B cell (primary cell): Measurements from ENCODE around the gene IL22RA2. TPM values are rescaled to one million over a fixed set of nuclear protein-coding genes. Genes with fewer than 3 reads are reported as not detected.
"Not testable (repeated sequence)": the region's sequence is repeated elsewhere in the genome, so short reads cannot be mapped to it uniquely, and the experiment has no call there.

Experiments used
- ATAC-seq: fragments of 200-7000 bp; cut with Tn5 transposase; one replicate; pipeline ENCODE4 v1.10.0; 2021; ENCODE audit warnings: low read depth, mild to moderate bottlenecking, moderate number of reproducible peaks, moderate library complexity
- CTCF ChIA-PET: fragments of 350-600 bp; sonication (Branson Sonifier 250); formaldehyde crosslinking; loops from one replicate; lab custom pipeline; 2021; ENCODE audit warnings: antibody characterized with exemption, inconsistent platforms; lab: Charles Lee
- POLR2A ChIA-PET: fragments of 350-600 bp; sonication (Branson Sonifier 250); formaldehyde crosslinking; loops from one replicate; lab custom pipeline; 2021; ENCODE audit warnings: antibody characterized with exemption; lab: Charles Lee
- DNase-seq: peaks from one replicate; pipeline ENCODE4 v3.0.0; 2013
- H2AFZ ChIP-seq: 2 replicates; pipeline ENCODE4 v1.6.1; 2012; ENCODE audit warnings: mild to moderate bottlenecking, low read depth, low read length; ENCODE audit not compliant: insufficient read depth, poor library complexity, severe bottlenecking
- H3K27ac ChIP-seq, 2 donors: 1 replicate in 1 of 2; 2 replicates in 1 of 2; pipeline ENCODE4 v1.5.1; 2012 to 2013; ENCODE audit warnings: low read length in 2 of 2, mild to moderate bottlenecking in 2 of 2, moderate library complexity in 1 of 2
- H3K27me3 ChIP-seq, 4 experiments: fragments of 200-600 bp in 1 of 4; sonication (generic) in 1 of 4; replicated peaks in 1 of 4; 1 replicate in 2 of 4; 2 replicates in 2 of 4; pipeline versions ENCODE4 v1.6.1 to v1.7.0; 2013 to 2016; ENCODE audit warnings: low read length in 3 of 4, mild to moderate bottlenecking in 2 of 4, mixed read lengths in 1 of 4, moderate library complexity in 1 of 4; ENCODE audit not compliant: insufficient read depth in 4 of 4, control insufficient read depth in 3 of 4; ENCODE audit errors: control extremely low read depth in 1 of 4
- H3K36me3 ChIP-seq, 2 experiments: replicated peaks in 1 of 2; 1 replicate in 1 of 2; 2 replicates in 1 of 2; pipeline versions ENCODE4 v1.6.1 to v1.7.1; 2013; ENCODE audit warnings: low read length in 1 of 2; ENCODE audit not compliant: insufficient read depth in 2 of 2, control insufficient read depth in 1 of 2; ENCODE audit errors: control extremely low read depth in 1 of 2, extremely low read depth in 1 of 2
- H3K4me1 ChIP-seq, 2 donors: fragments of 200-600 bp in 1 of 2; sonication (generic) in 1 of 2; 1 replicate in 1 of 2; 2 replicates in 1 of 2; pipeline versions ENCODE4 v1.5.1 to v1.6.1; 2013 to 2017; ENCODE audit warnings: low read length in 2 of 2; ENCODE audit not compliant: control insufficient read depth in 2 of 2, insufficient read depth in 2 of 2
- H3K4me2 ChIP-seq: replicated peaks from 2 replicates; pipeline ENCODE3; 2012; ENCODE audit warnings: mild to moderate bottlenecking, low read depth, low read length; ENCODE audit not compliant: poor library complexity, severe bottlenecking
- H3K4me3 ChIP-seq, 5 experiments: fragments of 200-600 bp in 1 of 5; sonication (generic) in 1 of 5; 1 replicate in 3 of 5; 2 replicates in 2 of 5; pipeline versions ENCODE4 v1.5.1 to v1.7.0; 2011 to 2016; ENCODE audit warnings: low read length in 4 of 5, mild to moderate bottlenecking in 4 of 5, low read depth in 2 of 5, control low read depth in 1 of 5, moderate library complexity in 1 of 5; ENCODE audit not compliant: insufficient read depth in 1 of 5; ENCODE audit errors: control extremely low read depth in 1 of 5, extremely low read depth in 1 of 5
- H3K79me2 ChIP-seq: fragments of 200-600 bp; sonication (generic); one replicate; pipeline ENCODE4 v1.6.0; 2016; ENCODE audit warnings: low read length; ENCODE audit not compliant: control insufficient read depth, insufficient read depth
- H3K9ac ChIP-seq: fragments of 200-600 bp; sonication (generic); 2 replicates; pipeline ENCODE4 v1.6.1; 2017; ENCODE audit warnings: mild to moderate bottlenecking, low read length, moderate library complexity
- H3K9me3 ChIP-seq, 3 donors: one replicate each; pipeline versions ENCODE4 v1.6.1 to v1.7.1; 2013; ENCODE audit warnings: low read length in 2 of 3; ENCODE audit not compliant: control insufficient read depth in 2 of 3, insufficient read depth in 1 of 3; ENCODE audit errors: control extremely low read depth in 1 of 3
- H4K20me1 ChIP-seq: 2 replicates; pipeline ENCODE4 v1.6.0; 2012; ENCODE audit warnings: mild to moderate bottlenecking, low read length; ENCODE audit not compliant: insufficient read depth, control insufficient read depth, poor library complexity, severe bottlenecking
- H3K27ac Mint-ChIP-seq: one replicate; pipeline ENCODE4 v1.8.0; 2021; ENCODE audit warnings: mixed read lengths
- H3K27me3 Mint-ChIP-seq: one replicate; pipeline ENCODE4 v1.8.0; 2021; ENCODE audit warnings: mixed read lengths
- H3K4me1 Mint-ChIP-seq: one replicate; pipeline ENCODE4 v1.8.0; 2021; ENCODE audit warnings: mixed read lengths
- H3K4me3 Mint-ChIP-seq: one replicate; pipeline ENCODE4 v1.8.0; 2021; ENCODE audit warnings: mixed read lengths
- H3K9me3 Mint-ChIP-seq: one replicate; pipeline ENCODE4 v1.8.0; 2022; ENCODE audit warnings: mixed read lengths; ENCODE audit not compliant: insufficient read depth
- EZH2 ChIP-seq: IDR thresholded peaks from 2 replicates; pipeline ENCODE4 v1.6.1; 2012; ENCODE audit warnings: borderline replicate concordance, low read depth, mild to moderate bottlenecking, moderate library complexity, low read length; ENCODE audit not compliant: insufficient read depth, poor library complexity, severe bottlenecking
- WGBS: methylation state at CpG from one replicate; pipeline ENCODE4 v1.1.5; 2013; ENCODE audit warnings: missing lambda C conversion rate; ENCODE audit not compliant: insufficient coverage; 5-methylcytosine and 5-hydroxymethylcytosine counted together
- intact Hi-C: fragments of 100-400 bp; cut with micrococcal nuclease; formaldehyde crosslinking; loops from one replicate; pipeline ENCODE4 v1.10.0; 2022
- polyA plus RNA-seq: library from polyadenylated mRNA; depleted of rRNA; stranded (reverse); fragments of >200 nt; gene quantifications from 2 replicates; pipeline ENCODE4 v1.2.3, GENCODE V29; 2012
- total RNA-seq, 2 donors: library from RNA; stranded (reverse); fragments of 120-200 nt in 1 of 2; gene quantifications; 1 replicate in 1 of 2; 2 replicates in 1 of 2; pipeline versions ENCODE4 v1.2.3 to v1.2.4, GENCODE V29; 2013 to 2022
- TF ChIP-seq, protein P1 (sequence below): fragments of 200-600 bp; IDR thresholded peaks from one replicate; pipeline ENCODE4 v1.8.0; 2022; ENCODE audit warnings: antibody characterized with exemption, mild to moderate bottlenecking

The IL22RA2 gene
- total and polyA plus RNA-seq, 2 donors (not counting 1 experiment from before 2014, with no cell fraction given) = not detected

DNA sequence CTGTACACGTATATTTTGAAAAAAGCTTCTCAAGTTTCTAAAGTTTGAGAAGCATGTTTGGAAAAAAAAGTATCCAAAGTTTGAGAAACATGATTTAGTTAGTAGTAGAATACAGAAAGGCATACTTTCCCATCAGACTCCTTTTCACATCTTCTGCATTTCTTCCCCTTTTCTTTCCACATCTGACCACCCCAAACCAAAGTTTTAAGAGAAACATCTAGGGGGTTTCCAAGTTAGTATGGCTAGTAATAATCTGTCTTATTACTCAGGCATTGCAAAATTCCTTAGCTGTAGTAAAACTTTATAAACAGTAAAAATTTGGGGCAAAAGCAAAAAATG lies 65.7 kb downstream of the IL22RA2 start:
- TF ChIP-seq EZH2 = no peak
- TF ChIP-seq, protein P1, sequence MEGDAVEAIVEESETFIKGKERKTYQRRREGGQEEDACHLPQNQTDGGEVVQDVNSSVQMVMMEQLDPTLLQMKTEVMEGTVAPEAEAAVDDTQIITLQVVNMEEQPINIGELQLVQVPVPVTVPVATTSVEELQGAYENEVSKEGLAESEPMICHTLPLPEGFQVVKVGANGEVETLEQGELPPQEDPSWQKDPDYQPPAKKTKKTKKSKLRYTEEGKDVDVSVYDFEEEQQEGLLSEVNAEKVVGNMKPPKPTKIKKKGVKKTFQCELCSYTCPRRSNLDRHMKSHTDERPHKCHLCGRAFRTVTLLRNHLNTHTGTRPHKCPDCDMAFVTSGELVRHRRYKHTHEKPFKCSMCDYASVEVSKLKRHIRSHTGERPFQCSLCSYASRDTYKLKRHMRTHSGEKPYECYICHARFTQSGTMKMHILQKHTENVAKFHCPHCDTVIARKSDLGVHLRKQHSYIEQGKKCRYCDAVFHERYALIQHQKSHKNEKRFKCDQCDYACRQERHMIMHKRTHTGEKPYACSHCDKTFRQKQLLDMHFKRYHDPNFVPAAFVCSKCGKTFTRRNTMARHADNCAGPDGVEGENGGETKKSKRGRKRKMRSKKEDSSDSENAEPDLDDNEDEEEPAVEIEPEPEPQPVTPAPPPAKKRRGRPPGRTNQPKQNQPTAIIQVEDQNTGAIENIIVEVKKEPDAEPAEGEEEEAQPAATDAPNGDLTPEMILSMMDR = no peak
- Histone ChIP-seq H3K9ac (no peak overlapping the region), H3K36me3 (no peaks in the 10 kb centered on the region), H3K27me3 (no peaks in the 10 kb centered on the region), H3K9me3 (peaks cover 0 to 11% (median 3%) of the 10 kb centered on the region in 3 donors), H3K79me2 (no peaks in the 10 kb centered on the region), H3K27ac (peak overlapping the region in 1 of 2 donors; percentile 71), H3K4me1 (peaks cover 48 to 52% of the 10 kb centered on the region in 2 donors), H2AFZ (no peak overlapping the region), H3K4me2 (peak overlapping the region; percentile 27), H4K20me1 (no peaks in the 10 kb centered on the region), H3K4me3 (no peak overlapping the region)
- Mint-ChIP-seq H3K27ac (peak overlapping the region; percentile 3), H3K4me1 (peaks cover 51% of the 10 kb centered on the region), H3K4me3 (no peak overlapping the region), H3K27me3 (no peaks in the 10 kb centered on the region), H3K9me3 (no peaks in the 10 kb centered on the region)
- intact Hi-C loops = loop anchor here (10.0 kb wide), 2 partner anchors 283 to 1297 kb away; partner anchors contain the start of genes HEBP2 and PEX7
- ATAC-seq (no peak), DNase-seq (no peak)
- no CpG with 5 or more reads among the region's 1 CpG for WGBS
- CTCF ChIA-PET = interaction anchor here (2.8 to 3.8 kb wide), 2 partner anchors 13 to 59 kb away, joined by 22 to 37 read pairs; no protein-coding TSS in a partner anchor
- POLR2A ChIA-PET = no interaction called here

DNA sequence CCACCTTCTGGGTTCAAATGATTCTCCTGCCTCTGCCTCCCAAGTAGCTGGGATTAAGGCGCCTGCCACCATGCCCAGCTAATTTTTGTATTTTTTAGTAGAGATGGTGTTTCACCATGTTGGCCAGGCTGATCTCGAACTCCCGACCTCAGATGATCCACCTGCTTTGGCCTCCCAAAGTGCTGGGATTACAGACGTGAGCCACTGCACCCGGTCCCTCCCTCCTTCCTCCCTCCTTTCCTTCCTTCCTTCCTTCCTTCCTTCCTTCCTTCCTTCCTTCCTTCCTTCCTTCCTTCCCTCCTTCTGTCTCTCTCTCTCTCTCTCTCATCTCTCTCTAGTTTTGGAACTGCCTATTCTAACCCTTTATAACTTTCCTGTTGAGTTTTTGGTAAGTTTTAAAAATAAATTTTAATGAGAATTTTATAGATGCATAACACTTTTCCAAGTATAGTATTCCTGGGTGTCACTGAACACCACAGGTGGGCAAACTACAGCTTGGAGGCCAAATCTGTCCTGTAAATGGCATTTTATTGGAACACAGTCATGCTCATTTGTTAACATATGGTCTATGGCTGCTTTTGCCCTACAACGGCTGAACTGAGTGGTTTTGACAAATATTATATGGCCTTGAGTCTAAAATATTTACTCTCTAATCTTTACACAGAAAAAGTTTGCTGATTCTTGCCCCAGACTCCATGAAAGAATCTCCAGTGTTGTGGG lies 66.2 kb downstream of the IL22RA2 start:
- POLR2A ChIA-PET, DNase-seq, H3K27me3 ChIP-seq, ATAC-seq, H3K36me3 ChIP-seq, H4K20me1 ChIP-seq, H2AFZ ChIP-seq, H3K27me3 Mint-ChIP-seq, H3K4me3 Mint-ChIP-seq, H3K9me3 Mint-ChIP-seq, H3K9ac ChIP-seq, H3K4me3 ChIP-seq, H3K79me2 ChIP-seq: not testable (repeated sequence)
- Histone ChIP-seq H3K4me1 (peaks cover 53 to 57% of the 10 kb centered on the region in 2 donors), H3K27ac (peak overlapping the region in 1 of 2 donors; percentile 71), H3K9me3 (peaks cover 0 to 11% (median 3%) of the 10 kb centered on the region in 3 donors), H3K4me2 (peak overlapping the region; percentile 27)
- intact Hi-C loops = loop anchor here (10.0 kb wide), 2 partner anchors 282 to 1298 kb away; partner anchors contain the start of genes HEBP2 and PEX7
- Mint-ChIP-seq H3K4me1 (peaks cover 56% of the 10 kb centered on the region), H3K27ac (peak overlapping the region; percentile 53)
- CTCF ChIA-PET = interaction anchor here (1.0 to 3.8 kb wide), 5 partner anchors 12 to 111 kb away, joined by 3 to 37 read pairs (median 7); no protein-coding TSS in a partner anchor
- WGBS = 76% methylated on average over 4 of the region's 6 CpGs
